T follicular helper cell (primary cell): ENCODE data around the gene CDH3.

Experiments
- DNase-seq: peaks from one replicate; pipeline ENCODE4 v3.0.0-alpha.2; 2020; ENCODE audit warnings: low read depth

CDH3 gene

GRCh38 chr16:68737730-68738629 is 92.9 kb downstream of the CDH3 start:
- DNase-seq = no peak

- DNase-seq = no peak
Observed at GRCh38 chr16:68739964-68740627, 95.0 kb downstream of the CDH3 start.

DNA sequence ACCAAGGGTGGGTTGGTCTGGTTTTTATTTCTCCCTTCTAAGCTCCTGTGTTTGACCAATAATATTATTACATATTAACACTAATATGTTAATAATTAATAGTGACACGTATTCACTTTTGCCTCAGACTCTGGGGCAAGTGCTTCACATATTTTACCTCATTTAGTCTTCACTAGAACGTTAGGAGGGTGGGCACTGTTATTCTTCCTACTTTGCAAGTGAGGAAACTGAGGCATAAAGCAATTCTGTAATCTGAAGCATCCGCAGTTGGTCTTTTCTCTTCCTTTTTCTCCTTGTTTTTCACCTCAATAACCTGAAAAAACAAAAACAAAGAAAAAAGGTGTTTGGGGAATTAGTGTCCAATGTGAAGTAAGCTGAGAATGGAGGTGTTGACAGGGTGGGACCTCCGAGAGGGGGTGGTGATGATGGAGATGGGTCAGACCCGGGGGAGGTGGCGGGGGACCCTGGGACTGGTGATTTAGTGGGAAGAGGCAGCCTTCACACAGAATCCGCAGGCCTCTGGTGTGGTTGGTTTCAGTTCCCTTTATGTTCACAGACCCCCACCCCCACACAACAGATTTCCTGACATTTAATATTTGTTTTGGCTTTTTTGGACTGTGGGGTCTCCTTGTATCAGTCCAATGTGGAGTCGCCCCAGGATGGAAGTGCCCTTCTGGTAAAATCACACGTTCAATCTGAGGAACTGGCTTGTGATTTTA is 95.7 kb downstream of the CDH3 start:
- DNase-seq = no peak

DNA sequence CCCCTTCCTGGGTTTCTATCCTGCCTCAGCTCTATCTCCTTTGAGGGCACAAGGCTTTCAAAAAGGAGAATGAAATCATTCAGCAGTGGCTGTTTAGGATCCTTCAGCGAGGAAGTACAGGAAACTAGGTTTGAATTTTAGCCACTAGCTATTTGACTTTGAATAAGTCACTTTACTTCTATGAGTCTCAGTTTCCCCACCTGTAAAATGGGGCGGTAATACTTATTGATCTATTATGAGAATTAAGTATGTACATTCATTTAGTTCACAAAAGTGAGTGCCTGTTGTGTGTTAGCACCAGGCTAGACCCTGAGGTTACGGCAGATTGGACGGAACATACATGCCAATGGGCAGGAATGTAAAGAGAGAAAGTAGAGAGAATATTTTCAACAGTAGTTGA is 98.6 kb downstream of the CDH3 start:
- DNase-seq = no peak

DNA sequence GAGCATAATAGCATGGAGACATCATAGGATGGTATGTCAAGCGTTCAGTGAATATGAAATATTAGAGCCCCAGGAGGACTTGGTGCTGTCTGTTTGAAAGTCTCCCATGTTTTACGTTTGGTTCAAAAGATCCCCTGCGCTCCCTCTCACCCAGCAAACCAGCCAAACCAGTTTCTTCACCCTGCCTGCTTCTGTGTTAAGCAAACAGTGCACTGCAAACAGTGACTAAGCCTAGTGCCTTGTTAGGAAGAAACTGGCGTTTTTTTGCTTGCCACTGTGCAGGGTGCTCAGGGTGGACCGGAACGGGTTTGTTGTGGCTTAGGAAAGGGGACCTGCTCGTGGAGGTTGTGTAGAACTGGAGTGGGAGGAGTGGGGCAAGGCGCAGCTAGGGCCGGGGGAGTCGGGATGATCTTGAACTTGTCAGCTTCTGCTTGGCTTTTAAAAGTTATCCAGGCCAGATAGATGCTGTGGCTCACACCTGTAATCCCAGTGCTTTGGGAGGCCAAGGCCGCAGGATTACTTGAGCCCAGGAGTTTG is 99.7 kb downstream of the CDH3 start:
- DNase-seq = no peak

- DNase-seq = no peak
Observed at GRCh38 chr16:68746951-68747350, 101.8 kb downstream of the CDH3 start.

GRCh38 chr16:68749432-68749831 is 104.3 kb downstream of the CDH3 start:
- DNase-seq = no peak
